H1 (cell line): ENCODE data around the gene DEFB118. TPM values are rescaled to one million over a fixed set of nuclear protein-coding genes. Genes with fewer than 3 reads are reported as not detected.

Source experiments
- CTCF ChIA-PET: fragments of 300-600 bp; sonication (Branson Sonifier 250); formaldehyde crosslinking; loops from one replicate; lab custom pipeline; 2021; ENCODE audit not compliant: partially characterized antibody; lab: Charles Lee
- POLR2A ChIA-PET: fragments of 300-600 bp; sonication (Branson Sonifier 250); formaldehyde crosslinking; loops from one replicate; lab custom pipeline; 2021; ENCODE audit warnings: inconsistent platforms; ENCODE audit not compliant: partially characterized antibody; lab: Charles Lee
- DNase-seq, 2 experiments: peaks; one replicate each; pipeline versions ENCODE4 v3.0.0 to v3.0.0-alpha.2; 2010 to 2022; ENCODE audit warnings: low spot score in 2 of 2, low read depth in 1 of 2, mixed read lengths in 1 of 2
- FAIRE-seq: peaks from 2 replicates; lab custom pipeline; 2011; peaks lifted over from hg19 to GRCh38; lab: Jason Lieb, UNC
- H2AFZ ChIP-seq: 2 replicates; pipeline ENCODE4 v1.8.1; 2012; ENCODE audit warnings: low read length, inconsistent platforms
- H2AK5ac ChIP-seq: 2 replicates; pipeline ENCODE4 v1.6.1; 2013; ENCODE audit warnings: low read depth, low read length
- H2BK120ac ChIP-seq: replicated peaks from 2 replicates; pipeline ENCODE3; 2013; ENCODE audit warnings: low read depth, low read length, inconsistent platforms
- H2BK12ac ChIP-seq: 2 replicates; pipeline ENCODE4 v1.6.1; 2013; ENCODE audit warnings: low read depth, low read length
- H2BK15ac ChIP-seq: 2 replicates; pipeline ENCODE4 v1.6.1; 2013; ENCODE audit warnings: low read length
- H2BK20ac ChIP-seq: 2 replicates; pipeline ENCODE4 v1.6.1; 2013; ENCODE audit warnings: low read length
- H2BK5ac ChIP-seq: 2 replicates; pipeline ENCODE4 v1.6.1; 2013; ENCODE audit warnings: low read depth, low read length
- H3K14ac ChIP-seq: 2 replicates; pipeline ENCODE4 v1.6.1; 2013; ENCODE audit warnings: inconsistent platforms; ENCODE audit not compliant: insufficient read length
- H3K18ac ChIP-seq: 2 replicates; pipeline ENCODE4 v1.6.1; 2013; ENCODE audit warnings: low read length; ENCODE audit errors: extremely low read depth
- H3K23ac ChIP-seq: 2 replicates; pipeline ENCODE4 v1.6.1; 2013; ENCODE audit warnings: inconsistent platforms; ENCODE audit not compliant: insufficient read length
- H3K23me2 ChIP-seq: 2 replicates; pipeline ENCODE4 v1.6.1; 2013; ENCODE audit warnings: low read depth, low read length
- H3K27ac ChIP-seq: 2 replicates; pipeline ENCODE4 v1.6.1; 2011; ENCODE audit warnings: low read depth, low read length, inconsistent platforms
- H3K27me3 ChIP-seq, 4 experiments: replicated peaks in 1 of 4; 1 replicate in 1 of 4; 2 replicates in 3 of 4; pipeline versions ENCODE4 v1.6.1 to v1.8.1; 2011 to 2013; ENCODE audit warnings: low read length in 3 of 4, mild to moderate bottlenecking in 3 of 4, inconsistent platforms in 2 of 4, mixed read lengths in 2 of 4, moderate library complexity in 1 of 4; ENCODE audit not compliant: control insufficient read depth in 3 of 4, insufficient read depth in 3 of 4; ENCODE audit errors: extremely low read depth in 1 of 4
- H3K36me3 ChIP-seq, 4 experiments: 2 replicates each; pipeline versions ENCODE4 v1.6.1 to v1.8.1; 2011 to 2013; ENCODE audit warnings: mild to moderate bottlenecking in 4 of 4, low read length in 3 of 4, moderate library complexity in 2 of 4, control low read depth in 1 of 4, inconsistent platforms in 1 of 4; ENCODE audit not compliant: insufficient read depth in 4 of 4, control insufficient read depth in 2 of 4
- H3K4ac ChIP-seq: replicated peaks from 2 replicates; pipeline ENCODE3; 2013; ENCODE audit warnings: low read length, low read depth, mixed read lengths, inconsistent platforms; ENCODE audit not compliant: insufficient read length
- H3K4me1 ChIP-seq, 4 experiments: replicated peaks in 1 of 4; 1 replicate in 1 of 4; 2 replicates in 3 of 4; pipeline versions ENCODE4 v1.6.1 to v1.8.1; 2011 to 2013; ENCODE audit warnings: low read length in 3 of 4, inconsistent platforms in 2 of 4, mixed read lengths in 1 of 4; ENCODE audit not compliant: insufficient read depth in 4 of 4, control insufficient read depth in 3 of 4
- H3K4me2 ChIP-seq, 2 experiments: 2 replicates each; pipeline versions ENCODE4 v1.6.1 to v1.8.1; 2011 to 2013; ENCODE audit warnings: low read depth in 2 of 2, low read length in 2 of 2, control low read depth in 1 of 2, inconsistent platforms in 1 of 2, mild to moderate bottlenecking in 1 of 2; ENCODE audit not compliant: insufficient read depth in 1 of 2
- H3K4me3 ChIP-seq, 4 experiments: fragments of 200-600, 300-600 bp in 1 of 4; sonication (generic), shearing (Covaris generic), sonication (Bioruptor Twin) in 1 of 4; 2 replicates each; pipeline versions ENCODE4 v1.5.1 to v1.8.1; 2011 to 2016; ENCODE audit warnings: low read length in 4 of 4, low read depth in 3 of 4, control low read depth in 2 of 4, inconsistent platforms in 2 of 4, mild to moderate bottlenecking in 2 of 4, mixed read lengths in 1 of 4, moderate library complexity in 1 of 4; ENCODE audit not compliant: insufficient read depth in 2 of 4; ENCODE audit errors: extremely low read depth in 1 of 4
- H3K56ac ChIP-seq: replicated peaks from 2 replicates; pipeline ENCODE3; 2013; ENCODE audit warnings: low read depth, mild to moderate bottlenecking, mixed read lengths, low read length, inconsistent platforms; ENCODE audit not compliant: insufficient read length
- H3K79me1 ChIP-seq: 2 replicates; pipeline ENCODE4 v1.6.1; 2013; ENCODE audit warnings: low read depth, low read length, control low read depth
- H3K79me2 ChIP-seq, 2 experiments: 2 replicates each; pipeline versions ENCODE4 v1.6.1 to v1.8.1; 2012 to 2013; ENCODE audit warnings: low read length in 2 of 2, mild to moderate bottlenecking in 2 of 2, inconsistent platforms in 1 of 2; ENCODE audit not compliant: insufficient read depth in 2 of 2, control insufficient read depth in 1 of 2
- H3K9ac ChIP-seq, 4 experiments: replicated peaks in 1 of 4; 1 replicate in 1 of 4; 2 replicates in 3 of 4; pipeline versions ENCODE4 v1.6.1 to v1.8.1; 2011 to 2013; ENCODE audit warnings: low read depth in 3 of 4, low read length in 3 of 4, control low read depth in 2 of 4, mild to moderate bottlenecking in 2 of 4, moderate library complexity in 2 of 4, inconsistent platforms in 1 of 4; ENCODE audit errors: extremely low read depth in 1 of 4
- H3K9me3 ChIP-seq, 2 experiments: 2 replicates each; pipeline versions ENCODE4 v1.6.1 to v1.8.1; 2012 to 2013; ENCODE audit warnings: mild to moderate bottlenecking in 2 of 2, moderate library complexity in 2 of 2, control low read depth in 1 of 2, inconsistent platforms in 1 of 2, low read depth in 1 of 2, low read length in 1 of 2, mixed read lengths in 1 of 2; ENCODE audit not compliant: insufficient read depth in 2 of 2
- H4K20me1 ChIP-seq, 2 experiments: replicated peaks in 1 of 2; 2 replicates each; pipeline versions ENCODE3 to v1.8.1; 2011 to 2013; ENCODE audit warnings: inconsistent platforms in 2 of 2, low read length in 2 of 2, mild to moderate bottlenecking in 1 of 2; ENCODE audit not compliant: insufficient read depth in 2 of 2, control insufficient read depth in 1 of 2
- H4K5ac ChIP-seq: 2 replicates; pipeline ENCODE4 v1.6.1; 2013; ENCODE audit warnings: low read length, low read depth, mixed read lengths, inconsistent platforms; ENCODE audit not compliant: insufficient read length
- H4K8ac ChIP-seq: 2 replicates; pipeline ENCODE4 v1.8.0; 2013; ENCODE audit warnings: mild to moderate bottlenecking, moderate library complexity, low read length, inconsistent platforms; ENCODE audit not compliant: insufficient read depth; ENCODE audit errors: extremely low read depth
- H4K91ac ChIP-seq: replicated peaks from 2 replicates; pipeline ENCODE3; 2013; ENCODE audit warnings: low read length, mixed read lengths, inconsistent platforms; ENCODE audit not compliant: insufficient read length
- CHD1 ChIP-seq: IDR thresholded peaks from 2 replicates; pipeline ENCODE4 v1.6.1; 2012; ENCODE audit warnings: low read depth, low read length, improper control_type of control experiment
- E2F6 ChIP-seq: IDR thresholded peaks from 2 replicates; pipeline ENCODE4 v1.6.1; 2012; ENCODE audit warnings: inconsistent platforms
- EGR1 ChIP-seq: IDR thresholded peaks from 2 replicates; pipeline ENCODE4 v1.6.1; 2011; ENCODE audit warnings: low read depth, low read length, borderline replicate concordance
- HDAC2 ChIP-seq, 2 experiments: fragments of 300-600 bp in 1 of 2; sonication (generic) in 1 of 2; IDR thresholded peaks; 2 replicates each; pipeline ENCODE4 v1.6.1; 2011 to 2012; ENCODE audit warnings: low read depth in 2 of 2, low read length in 2 of 2, mild to moderate bottlenecking in 2 of 2, moderate library complexity in 2 of 2, borderline replicate concordance in 1 of 2, inconsistent platforms in 1 of 2
- HDAC6 ChIP-seq: IDR thresholded peaks from one replicate; pipeline ENCODE4 v1.7.1; 2012; ENCODE audit warnings: low read depth, mild to moderate bottlenecking, inconsistent platforms, low read length, moderate library complexity
- JUN ChIP-seq: IDR thresholded peaks from 2 replicates; pipeline ENCODE4 v1.6.1; 2011; ENCODE audit warnings: low read depth, mild to moderate bottlenecking, improper control_type of control experiment, low read length
- NANOG ChIP-seq: IDR thresholded peaks from 2 replicates; pipeline ENCODE4 v1.6.1; 2011; ENCODE audit warnings: low read length, low read depth, mild to moderate bottlenecking, inconsistent platforms; ENCODE audit not compliant: insufficient read depth, poor library complexity, severe bottlenecking
- RFX5 ChIP-seq: IDR thresholded peaks from 2 replicates; pipeline ENCODE4 v1.6.1; 2011; ENCODE audit warnings: low read depth, low read length, improper control_type of control experiment, borderline replicate concordance
- SUZ12 ChIP-seq: fragments of 200-600 bp; sonication (generic); IDR thresholded peaks from 2 replicates; pipeline ENCODE4 v1.6.1; 2012; ENCODE audit warnings: mild to moderate bottlenecking, inconsistent platforms, low read length, moderate library complexity, mixed read lengths
- TBP ChIP-seq: IDR thresholded peaks from 2 replicates; pipeline ENCODE4 v1.6.1; 2011; ENCODE audit warnings: low read depth, low read length, improper control_type of control experiment
- WGBS, 2 experiments: shearing (Covaris generic) in 1 of 2; methylation state at CpG; one replicate each; pipeline versions ENCODE4 v1.1.6 to v1.1.7; 2013 to 2015; ENCODE audit warnings: low lambda C conversion rate in 2 of 2, mixed read lengths in 2 of 2, inconsistent platforms in 1 of 2, low coverage in 1 of 2, missing lambda C conversion rate in 1 of 2; ENCODE audit not compliant: insufficient replicate concordance in 2 of 2, insufficient coverage in 1 of 2, insufficient read length in 1 of 2; ENCODE audit errors: extremely low coverage in 1 of 2, missing lambda C conversion rate in 1 of 2; 5-methylcytosine and 5-hydroxymethylcytosine counted together
- polyA plus RNA-seq, 7 experiments: library from polyadenylated mRNA; depleted of rRNA in 3 of 7; stranded (reverse) in 5 of 7; unstranded in 2 of 7; fragments of >200 nt in 5 of 7; fragments of 200-250 nt in 2 of 7; gene quantifications; 1 replicate in 5 of 7; 2 replicates in 1 of 7; 4 replicates in 1 of 7; pipeline versions ENCODE4 v1.2.1 to v1.2.3, GENCODE V29; 2011 to 2013; ENCODE audit warnings: missing spikeins in 2 of 7, mixed read lengths in 2 of 7
- total RNA-seq: library from RNA; stranded (reverse); fragmentation: NEBNext Ultra II Directional; extraction: Animal tissue kit (Norgen Biotek cat#: 25700); gene quantifications from 2 replicates; pipeline ENCODE4 v1.2.1, GENCODE V29; 2021
- TF ChIP-seq, protein P1 (sequence below), 3 experiments: IDR thresholded peaks; 1 replicate in 2 of 3; 2 replicates in 1 of 3; pipeline versions ENCODE4 v1.5.1 to v1.6.1; 2011; ENCODE audit warnings: low read length in 3 of 3, mild to moderate bottlenecking in 3 of 3, inconsistent platforms in 2 of 3, low read depth in 1 of 3, moderate library complexity in 1 of 3; ENCODE audit not compliant: insufficient read depth in 1 of 3; ENCODE audit errors: control extremely low read depth in 1 of 3

The DEFB118 gene
- total and polyA plus RNA-seq, 2 of the 8 experiments (the other 6 are each of a cell fraction or from before 2014, with no cell fraction given) = not detected

DNA sequence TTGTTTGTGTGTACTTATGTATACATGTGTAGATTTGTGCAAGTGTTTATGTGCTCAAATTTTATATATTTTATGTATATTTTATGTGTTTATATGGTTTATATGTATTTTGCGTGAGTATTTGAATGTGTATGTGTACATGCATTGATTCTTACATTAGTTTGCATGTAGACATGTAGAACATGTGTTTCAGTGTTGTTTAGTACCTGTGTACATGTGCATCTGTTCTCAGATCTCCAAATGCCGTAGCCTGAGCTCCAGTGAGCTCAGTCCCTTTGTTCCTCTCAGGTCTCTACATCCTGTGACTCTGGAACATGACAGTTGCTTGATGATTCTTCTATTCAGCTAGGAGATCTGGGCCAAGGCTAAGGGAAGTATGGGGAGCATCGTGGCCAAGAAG is 26.5 kb downstream of the DEFB118 start:
- no peak overlapping the region for H3K4me2 ChIP-seq
- no peaks in the 10 kb centered on the region for H3K36me3 ChIP-seq
- H3K27ac ChIP-seq = no peak overlapping the region
- no peak overlapping the region for H3K14ac ChIP-seq
- no peak overlapping the region for H2BK12ac ChIP-seq
- DNase-seq (no peak), FAIRE-seq (no peak)
- no peaks in the 10 kb centered on the region for H3K79me2 ChIP-seq
- WGBS, 2 experiments = 46% methylated on average over 3 of the region's 3 CpGs; no CpG with 5 or more reads in 1 of the 2 experiments
- no peak overlapping the region for H2AK5ac ChIP-seq
- no peak overlapping the region for H3K56ac ChIP-seq
- no peak overlapping the region for H3K23ac ChIP-seq
- no peak overlapping the region for H3K9ac ChIP-seq
- H4K20me1 ChIP-seq = no peaks in the 10 kb centered on the region
- no peak overlapping the region for H4K91ac ChIP-seq
- H3K23me2 ChIP-seq = no peaks in the 10 kb centered on the region; the same call in 1 of the 2 replicates
- CTCF ChIA-PET = no interaction called here
- no peak overlapping the region for H2BK120ac ChIP-seq
- no peak overlapping the region for H4K8ac ChIP-seq
- peaks cover 60 to 80% of the 10 kb centered on the region in 2 experiments for H3K9me3 ChIP-seq
- no peaks in the 10 kb centered on the region for H3K79me1 ChIP-seq
- no peak overlapping the region for H3K4ac ChIP-seq
- H2BK20ac ChIP-seq = no peak overlapping the region
- POLR2A ChIA-PET = no interaction called here
- H3K4me1 ChIP-seq = no peaks in the 10 kb centered on the region
- no peak overlapping the region for H4K5ac ChIP-seq
- no peak overlapping the region for H2BK5ac ChIP-seq
- no peaks in the 10 kb centered on the region for H3K27me3 ChIP-seq
- H2AFZ ChIP-seq = no peak overlapping the region
- H3K18ac ChIP-seq = no peak overlapping the region
- no peak overlapping the region for H2BK15ac ChIP-seq
- H3K4me3 ChIP-seq = no peak overlapping the region
- TF ChIP-seq RFX5 (no peak), E2F6 (no peak), EGR1 (no peak), HDAC2 (IDR thresholded peaks at IDR 0.05; ENCODE audit: borderline replicate concordance in 1 of 2, low read depth in 2 of 2, low read length in 2 of 2) (no peak), TBP (no peak), NANOG (no peak), JUN (no peak), CHD1 (no peak), SUZ12 (no peak), HDAC6 (no peak)
- TF ChIP-seq, protein P1, sequence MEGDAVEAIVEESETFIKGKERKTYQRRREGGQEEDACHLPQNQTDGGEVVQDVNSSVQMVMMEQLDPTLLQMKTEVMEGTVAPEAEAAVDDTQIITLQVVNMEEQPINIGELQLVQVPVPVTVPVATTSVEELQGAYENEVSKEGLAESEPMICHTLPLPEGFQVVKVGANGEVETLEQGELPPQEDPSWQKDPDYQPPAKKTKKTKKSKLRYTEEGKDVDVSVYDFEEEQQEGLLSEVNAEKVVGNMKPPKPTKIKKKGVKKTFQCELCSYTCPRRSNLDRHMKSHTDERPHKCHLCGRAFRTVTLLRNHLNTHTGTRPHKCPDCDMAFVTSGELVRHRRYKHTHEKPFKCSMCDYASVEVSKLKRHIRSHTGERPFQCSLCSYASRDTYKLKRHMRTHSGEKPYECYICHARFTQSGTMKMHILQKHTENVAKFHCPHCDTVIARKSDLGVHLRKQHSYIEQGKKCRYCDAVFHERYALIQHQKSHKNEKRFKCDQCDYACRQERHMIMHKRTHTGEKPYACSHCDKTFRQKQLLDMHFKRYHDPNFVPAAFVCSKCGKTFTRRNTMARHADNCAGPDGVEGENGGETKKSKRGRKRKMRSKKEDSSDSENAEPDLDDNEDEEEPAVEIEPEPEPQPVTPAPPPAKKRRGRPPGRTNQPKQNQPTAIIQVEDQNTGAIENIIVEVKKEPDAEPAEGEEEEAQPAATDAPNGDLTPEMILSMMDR (IDR thresholded peaks at IDR 0.05; ENCODE audit: control extremely low read depth in 1 of 3, insufficient read depth in 1 of 3, low read depth in 1 of 3, low read length in 3 of 3) = no peak
